NCI-H2196 treated with DMSO at 0.1 percent for 48 hours (cell line): ENCODE data around the gene EPM2A.

Source experiments
- DNase-seq: peaks from one replicate; lab custom pipeline; 2025; ENCODE audit not compliant: unreplicated experiment; lab: John Stamatoyannopoulos, UW

Gene EPM2A

GRCh38 chr6:145608850-145609249 is 126.5 kb downstream of the EPM2A start:
- no peak for DNase-seq

DNA sequence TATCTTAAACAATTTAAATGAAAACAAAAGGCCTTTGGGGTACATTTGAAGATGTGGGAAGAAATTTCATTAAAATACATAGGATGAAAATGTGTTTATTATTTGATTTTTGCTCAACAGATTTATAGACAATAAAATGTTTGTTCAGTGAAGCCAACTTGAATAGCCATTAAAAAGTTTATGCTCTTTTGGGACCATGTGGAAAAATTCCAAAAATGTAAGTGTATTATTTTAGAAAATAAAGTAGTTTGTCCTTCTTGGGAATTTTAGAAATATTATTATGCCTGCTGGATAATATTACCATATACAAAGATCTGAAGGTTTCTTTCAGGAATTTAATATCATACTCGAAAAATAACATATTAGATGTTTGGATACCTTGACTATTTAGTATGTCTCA is 131.3 kb downstream of the EPM2A start:
- DNase-seq = no peak

GRCh38 chr6:145603424-145603833 is 131.9 kb downstream of the EPM2A start:
- no peak for DNase-seq

DNA sequence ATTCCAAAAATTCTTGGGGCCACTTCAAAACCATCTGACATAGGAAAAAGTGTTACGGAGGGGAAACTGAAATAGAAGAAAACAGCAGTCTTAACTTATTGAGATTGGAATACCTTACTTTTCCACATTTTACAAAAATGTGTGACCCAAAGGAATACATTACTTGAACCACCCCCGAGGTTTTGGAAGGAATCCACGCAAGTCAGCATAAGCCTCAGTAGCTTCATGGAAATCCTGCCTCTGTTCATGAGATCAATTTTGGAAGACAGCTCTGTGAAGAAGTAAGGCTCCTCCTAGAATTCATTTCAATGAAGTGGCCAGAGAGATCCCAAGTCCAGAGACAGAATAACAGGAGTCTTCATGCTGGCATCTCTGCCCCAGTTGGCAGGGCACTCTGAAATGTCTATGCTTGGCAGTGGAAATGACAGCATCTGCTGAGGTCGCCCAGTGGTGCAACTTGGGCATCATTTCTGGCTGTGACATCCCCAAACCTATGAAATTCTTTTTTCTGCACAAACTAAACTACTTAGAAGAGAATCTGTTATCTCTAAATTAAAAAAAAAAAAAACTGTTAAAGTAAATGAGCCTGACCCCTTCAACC is 132.5 kb downstream of the EPM2A start:
- no peak for DNase-seq

- no peak for DNase-seq
Observed at GRCh38 chr6:145601397-145601796, 133.9 kb downstream of the EPM2A start.

DNA sequence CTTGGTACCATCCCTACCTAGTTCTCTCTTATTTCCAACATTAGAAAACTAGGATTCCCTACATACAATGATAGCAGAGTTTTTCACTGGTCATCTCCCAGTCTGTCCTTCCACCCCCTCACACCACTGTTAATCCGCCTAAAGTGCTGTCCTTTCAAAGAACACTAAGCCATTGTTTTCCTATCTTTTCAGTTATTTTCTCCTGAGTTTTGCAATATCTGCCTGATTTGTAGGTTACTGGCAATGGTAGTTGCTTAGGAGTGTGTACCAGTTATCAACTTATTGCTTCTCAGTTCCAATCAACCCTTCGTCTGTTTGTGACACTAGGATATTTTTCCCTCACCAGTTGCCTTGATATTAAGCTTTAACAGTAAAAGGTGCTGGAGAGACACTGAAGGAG is 135.0 kb downstream of the EPM2A start:
- DNase-seq = no peak

- no peak for DNase-seq
Observed at GRCh38 chr6:145588981-145589380, 146.3 kb downstream of the EPM2A start.

GRCh38 chr6:145587334-145587733 is 148.0 kb downstream of the EPM2A start:
- no peak for DNase-seq

GRCh38 chr6:145583753-145584152 is 151.6 kb downstream of the EPM2A start:
- DNase-seq = no peak
